Heart right ventricle (tissue), 16 donors: Measurements from ENCODE around the gene TXNDC11. TPM values are rescaled to one million over a fixed set of nuclear protein-coding genes. Genes with fewer than 3 reads are reported as not detected.
A peak's percentile ranks its signal among the peaks of the same experiment; 100 is the strongest.

ENCODE experiments used
- ATAC-seq, 8 donors: fragments of 200-7000 bp; cut with Tn5 transposase; one replicate each; pipeline ENCODE4 v1.9.1; 2020; ENCODE audit warnings: mild to moderate bottlenecking in 8 of 8, moderate library complexity in 8 of 8, moderate number of reproducible peaks in 1 of 8
- DNase-seq, 2 donors: peaks; one replicate each; pipeline ENCODE4 v3.0.0-alpha.2; 2020
- H3K27ac ChIP-seq, 10 donors: fragments of 200-600 bp; sonication (generic) in 2 of 10; one replicate each; pipeline versions ENCODE4 v1.5.0 to v1.8.0; 2020 to 2022; ENCODE audit warnings: mild to moderate bottlenecking in 3 of 10
- H3K27me3 ChIP-seq, 7 donors: fragments of 200-600 bp; one replicate each; pipeline ENCODE4 v1.8.0; 2021 to 2022; ENCODE audit warnings: mild to moderate bottlenecking in 2 of 7
- H3K36me3 ChIP-seq, 9 donors: fragments of 200-600 bp; sonication (generic) in 1 of 9; one replicate each; pipeline versions ENCODE4 v1.5.0 to v1.8.0; 2020 to 2022; ENCODE audit warnings: mild to moderate bottlenecking in 2 of 9
- H3K4me1 ChIP-seq, 9 donors: fragments of 200-600 bp; sonication (generic) in 1 of 9; one replicate each; pipeline versions ENCODE4 v1.5.0 to v1.8.0; 2020 to 2022; ENCODE audit warnings: mild to moderate bottlenecking in 4 of 9
- H3K4me3 ChIP-seq, 10 donors: fragments of 200-600 bp; sonication (generic) in 2 of 10; one replicate each; pipeline versions ENCODE4 v1.5.0 to v1.8.0; 2020 to 2022; ENCODE audit warnings: mild to moderate bottlenecking in 7 of 10, moderate library complexity in 2 of 10
- H3K9me3 ChIP-seq, 11 donors: fragments of 200-600 bp in 10 of 11; sonication (generic) in 2 of 11; one replicate each; pipeline versions ENCODE4 v1.5.0 to v1.8.0; 2013 to 2022; ENCODE audit warnings: mild to moderate bottlenecking in 2 of 11, control low read depth in 1 of 11, moderate library complexity in 1 of 11
- CTCF ChIP-seq, 9 donors: fragments of 200-600 bp; sonication (generic) in 2 of 9; IDR thresholded peaks; one replicate each; pipeline versions ENCODE4 v1.5.0 to v1.8.0; 2021 to 2022; ENCODE audit warnings: antibody characterized with exemption in 9 of 9, mild to moderate bottlenecking in 5 of 9, moderate library complexity in 1 of 9
- whole genome bisulfite sequencing, 2 donors: extraction: QIAGEN DNeasy Blood & Tissue Kit; methylation state at CpG; one replicate each; pipeline ENCODE4 v1.1.7; 2013; ENCODE audit warnings: inconsistent platforms in 1 of 2; 5-methylcytosine and 5-hydroxymethylcytosine counted together
- intact Hi-C, 10 donors: fragments of 100-400 bp; cut with DNase I; formaldehyde crosslinking; loops; one replicate each; pipeline versions ENCODE4 v1.11.1 to v1.14.2; 2022
- polyA plus RNA-seq, 2 donors: library from polyadenylated mRNA; stranded (reverse); fragments of 200-250 nt; gene quantifications; one replicate each; pipeline ENCODE4 v1.2.3, GENCODE V29; 2013
- total RNA-seq, 10 donors: library from RNA; stranded (reverse); fragmentation: NEBNext Ultra II Directional in 3 of 10; extraction: Animal tissue kit (Norgen Biotek cat#: 25700) in 3 of 10; gene quantifications; one replicate each; pipeline versions ENCODE4 v1.2.1 to v1.2.4, GENCODE V29; 2021 to 2023
- donor health status: Arrhythmogenic right ventricular cardiomyopathy.
- donor health status: ischemic (EF 13 %, LVEDD 7.1; RV severe dilation, severe dysfunction).
- donor health status: healthy with polysubstance abuse.
- donor health status: DM: no; HTN: yes; CAD: no.
- donor health status: DM: no; HTN: no; CAD: no.
- donor health status: ischemic (EF 25% LVEDD 6.9; RV normal size, moderate dysfunction).
- donor health status: ischemic (EF 25% LVEDD 5.7; RV mildly dilated, moderate dysfunction).
- donor health status: healthy.
- donor health status: DM: yes; HTN: yes; CAD: no.
- donor health status: Ischemic cardiomyopathy.
- donor health status: ischemic (EF 35%, LVEDD 5.7; RV mildly dilated, moderate dysfunction).
- donor health status: nonischemic (EF 11% LVEDD 7.7; RV severe dilation, severe dysfunction).
- donor health status: DM: yes; HTN: yes; CAD: no.
- donor health status: PGD.
- donor health status: ischemic (EF 29% LVEDD 5.4; RV normal size, mild dysfunction).
- donor health status: nonischemic (EF 23%, LVEDD 6.1; RV moderate dilation, normal function).

Gene TXNDC11
- total and polyA plus RNA-seq, 12 donors = 16.8 to 46.7 (median 25.1) TPM

GRCh38 chr16:11735787-11736186 lies 6.9 kb downstream of the TXNDC11 start:
- Histone ChIP-seq H3K4me3 (no peak overlapping the region), H3K27me3 (no peaks in the 10 kb centered on the region), H3K4me1 (peaks cover 5 to 80% (median 63%) of the 10 kb centered on the region in 9 donors), H3K27ac (peak overlapping the region in 5 of 10 donors; percentile 1 to 61 (median 13)), H3K9me3 (no peaks in the 10 kb centered on the region), H3K36me3 (peaks cover 0 to 77% (median 26%) of the 10 kb centered on the region in 9 donors)
- no peak for DNase-seq
- no peak for ATAC-seq
- intact Hi-C loops = loop anchor here in 1 of 10 donors (10.0 kb wide), 1 partner anchor 59 kb away; the partner anchor contains the start of gene ZC3H7A
- 60 to 74% methylated on average over 8 of the region's 8 CpGs for WGBS, 2 donors
- TF ChIP-seq CTCF (IDR thresholded peaks at IDR 0.05) = no peak

- no peak for DNase-seq
- peak in 6 of 8 donors; percentile 28 to 59 (median 52) for ATAC-seq
- peaks cover 5 to 79% (median 57%) of the 10 kb centered on the region in 9 donors for H3K4me1 ChIP-seq
Measured at GRCh38 chr16:11734653-11735043, 8.0 kb downstream of the TXNDC11 start.

GRCh38 chr16:11734025-11734652 lies 8.5 kb downstream of the TXNDC11 start:
- 31 to 48% methylated on average over 3 of the region's 3 CpGs for WGBS, 2 donors
- peaks cover 5 to 76% (median 52%) of the 10 kb centered on the region in 9 donors for H3K4me1 ChIP-seq
- H3K4me3 ChIP-seq = no peak overlapping the region
- no peaks in the 10 kb centered on the region for H3K27me3 ChIP-seq
- DNase-seq (peak; percentile 17 to 39), ATAC-seq (peak; percentile 20 to 83 (median 66))
- peak overlapping the region in 7 of 10 donors; percentile 12 to 61 (median 32) for H3K27ac ChIP-seq
- TF ChIP-seq CTCF (IDR thresholded peaks at IDR 0.05) = no peak
- no peaks in the 10 kb centered on the region for H3K9me3 ChIP-seq
- peaks cover 0 to 93% (median 33%) of the 10 kb centered on the region in 9 donors for H3K36me3 ChIP-seq
- intact Hi-C loops = loop anchor here in 1 of 10 donors (10.0 kb wide), 1 partner anchor 61 kb away; the partner anchor contains the start of gene ZC3H7A

More at GRCh38 chr16:11734653-11735043, 8.0 kb downstream of the TXNDC11 start:
- no peak for TF ChIP-seq CTCF (IDR thresholded peaks at IDR 0.05)
- intact Hi-C loops = loop anchor here in 1 of 10 donors (10.0 kb wide), 1 partner anchor 60 kb away; the partner anchor contains the start of gene ZC3H7A
- Histone ChIP-seq H3K36me3 (peaks cover 0 to 88% (median 28%) of the 10 kb centered on the region in 9 donors), H3K27ac (peak overlapping the region in 7 of 10 donors; percentile 12 to 61 (median 32)), H3K4me3 (no peak overlapping the region), H3K9me3 (no peaks in the 10 kb centered on the region), H3K27me3 (no peaks in the 10 kb centered on the region)
- WGBS, 2 donors = 40 to 53% methylated on average over 6 of the region's 6 CpGs

GRCh38 chr16:11731222-11731621 lies 11.4 kb downstream of the TXNDC11 start:
- H3K9me3 ChIP-seq = no peaks in the 10 kb centered on the region
- H3K4me1 ChIP-seq = peaks cover 3 to 64% (median 30%) of the 10 kb centered on the region in 9 donors
- H3K4me3 ChIP-seq = no peak overlapping the region
- TF ChIP-seq CTCF (IDR thresholded peaks at IDR 0.05) = no peak
- no peak for DNase-seq
- peaks cover 0 to 100% (median 35%) of the 10 kb centered on the region in 9 donors for H3K36me3 ChIP-seq
- H3K27ac ChIP-seq = peak overlapping the region in 4 of 10 donors; percentile 13 to 56 (median 28)
- 32 to 58% methylated on average over 3 of the region's 3 CpGs for WGBS, 2 donors
- intact Hi-C loops = loop anchor here in 1 of 10 donors (10.0 kb wide), 1 partner anchor 64 kb away; the partner anchor contains the start of gene ZC3H7A
- H3K27me3 ChIP-seq = no peaks in the 10 kb centered on the region
- no peak for ATAC-seq
